Motor neuron (in vitro differentiated cells): ENCODE measurements around the gene KCTD18. TPM values are rescaled to one million over a fixed set of nuclear protein-coding genes. Genes with fewer than 3 reads are reported as not detected.

Source experiments
- ATAC-seq, 8 experiments: fragments of 200-7000 bp; cut with Tn5 transposase; replicated peaks in 6 of 8; 2 replicates each; pipeline ENCODE4 v1.8.0; 2021; ENCODE audit warnings: mild to moderate bottlenecking in 8 of 8, moderate library complexity in 8 of 8
- H3K27ac ChIP-seq, 2 donors: fragments of 250-450 bp; sonication (Bioruptor Pico); 2 replicates each; pipeline ENCODE4 v1.9.0; 2021; ENCODE audit warnings: antibody characterized with exemption in 2 of 2, mild to moderate bottlenecking in 2 of 2, moderate library complexity in 1 of 2
- H3K4me1 ChIP-seq, 2 donors: fragments of 250-450 bp; sonication (Bioruptor Pico); replicated peaks in 1 of 2; 2 replicates each; pipeline ENCODE4 v1.6.1; 2021; ENCODE audit warnings: antibody characterized with exemption in 2 of 2, mild to moderate bottlenecking in 2 of 2, moderate library complexity in 1 of 2
- H3K4me3 ChIP-seq, 5 donors: fragments of 250-450 bp; sonication (Bioruptor Pico); 2 replicates each; pipeline ENCODE4 v1.9.0; 2021; ENCODE audit warnings: antibody characterized with exemption in 5 of 5, mild to moderate bottlenecking in 5 of 5, moderate library complexity in 4 of 5
- WGBS, 10 experiments: fragments of 450-650 bp; shearing (Covaris generic); methylation state at CpG; one replicate each; pipeline ENCODE4 v1.0.0; 2022; 5-methylcytosine and 5-hydroxymethylcytosine counted together
- in situ Hi-C, 9 experiments: fragments of 400-800 bp; cut with MboI; loops; one replicate each; pipeline ENCODE4 v1.15.0; 2021; ENCODE audit warnings: low sequenced_read_pairs in 9 of 9, low pct_unique_long_range_greater_than_20kb in 2 of 9; ENCODE audit not compliant: unreplicated experiment in 9 of 9
- total RNA-seq, 8 experiments: library from RNA; unstranded; fragments of 300-600 nt; gene quantifications; 2 replicates each; pipeline versions ENCODE4 v1.2.3 to v1.2.4, GENCODE V29; 2022

KCTD18 gene
- total RNA-seq, 8 experiments from 2014 or later, result 4.3 to 18.5 (median 9.8) TPM

GRCh38 chr2:200507179-200507578, 2.7 kb downstream of the KCTD18 start:
- WGBS, 10 experiments, result 50 to 100% (median 100%) methylated on average over 1 to 2 of the region's 2 CpGs; no CpG with 5 or more reads in 1 of the 10 experiments
- Histone ChIP-seq H3K27ac (no peak overlapping the region), H3K4me3 (no peak overlapping the region), H3K4me1 (peaks cover 4 to 7% of the 10 kb centered on the region in 2 donors)
- no peak for ATAC-seq
- in situ Hi-C loops, result no loop called here

- no peak for ATAC-seq
- no peak overlapping the region for H3K4me3 ChIP-seq
- in situ Hi-C loops, result no loop called here
- WGBS, 10 experiments, result 75 to 96% (median 91%) methylated on average over 2 to 6 of the region's 9 CpGs; no CpG with 5 or more reads in 1 of the 10 experiments
- H3K4me1 ChIP-seq, result peaks cover 2 to 7% of the 10 kb centered on the region in 2 donors
- no peak overlapping the region for H3K27ac ChIP-seq
Measured at GRCh38 chr2:200506679-200507078, 3.2 kb downstream of the KCTD18 start.

DNA sequence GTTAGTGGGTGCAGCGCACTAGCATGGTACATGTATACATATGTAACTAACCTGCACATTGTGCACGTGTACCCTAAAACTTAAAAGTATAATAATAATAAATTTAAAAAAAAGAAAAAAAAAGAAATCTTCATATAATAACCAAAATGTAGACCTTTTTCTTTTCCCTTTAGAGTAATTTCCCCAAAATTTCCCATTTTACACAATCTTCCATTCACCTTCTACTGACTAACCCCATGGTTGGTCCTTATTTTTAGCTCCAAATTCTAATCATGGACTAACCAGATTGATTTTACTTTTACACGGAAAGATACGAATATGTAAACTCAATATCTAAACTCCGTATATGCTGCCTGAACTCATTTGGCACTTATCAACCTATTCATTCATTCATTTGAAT, 7.7 kb downstream of the KCTD18 start:
- 89 to 100% (median 96%) methylated on average over 3 to 4 of the region's 5 CpGs; no CpG with 5 or more reads in 2 of the 10 experiments for WGBS, 10 experiments
- no peak overlapping the region for H3K27ac ChIP-seq
- no peaks in the 10 kb centered on the region for H3K4me1 ChIP-seq
- in situ Hi-C loops, result no loop called here
- no peak overlapping the region for H3K4me3 ChIP-seq
- no peak for ATAC-seq

GRCh38 chr2:200498402-200499162, 11.3 kb downstream of the KCTD18 start:
- in situ Hi-C loops, result loop anchor here in 1 of 9 experiments (25.0 kb wide), 1 partner anchor 511 kb away; no protein-coding TSS in a partner anchor
- WGBS, 10 experiments, result 42 to 100% (median 88%) methylated on average over 1 to 2 of the region's 2 CpGs; no CpG with 5 or more reads in 1 of the 10 experiments
- peaks cover 0 to 7% of the 10 kb centered on the region in 2 donors for H3K4me1 ChIP-seq
- no peak overlapping the region for H3K27ac ChIP-seq
- peak in 2 of 8 experiments; percentile 38 to 58 for ATAC-seq
- H3K4me3 ChIP-seq, result no peak overlapping the region

- Histone ChIP-seq H3K4me3 (no peak overlapping the region), H3K27ac (no peak overlapping the region), H3K4me1 (peaks cover 0 to 9% of the 10 kb centered on the region in 2 donors)
- in situ Hi-C loops, result loop anchor here in 1 of 9 experiments (25.0 kb wide), 1 partner anchor 509 kb away; no protein-coding TSS in a partner anchor
- 71 to 100% (median 94%) methylated on average over 1 of the region's 1 CpG; no CpG with 5 or more reads in 6 of the 10 experiments for WGBS, 10 experiments
- no peak for ATAC-seq
Measured at GRCh38 chr2:200496696-200497095, 13.2 kb downstream of the KCTD18 start.

DNA sequence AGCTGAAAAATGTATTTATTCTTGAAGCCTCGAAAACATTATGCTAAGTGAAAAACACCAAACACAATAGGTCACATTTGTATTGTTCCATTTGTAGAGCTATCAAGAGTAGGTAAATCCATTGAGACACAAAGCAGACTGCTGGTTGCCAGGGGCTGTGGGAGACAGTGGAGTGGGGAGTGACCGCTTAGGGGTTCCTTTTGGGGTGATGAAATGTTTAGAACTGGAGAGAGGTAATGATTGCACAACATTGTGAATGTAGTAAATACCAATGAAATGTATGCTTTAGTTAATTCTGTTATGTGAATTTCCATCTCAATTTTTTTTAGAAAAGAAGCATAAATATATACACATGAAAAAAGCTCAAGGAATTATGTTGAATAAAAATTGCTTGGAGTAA, 15.8 kb downstream of the KCTD18 start:
- ATAC-seq, result no peak
- Histone ChIP-seq H3K4me3 (no peak overlapping the region), H3K27ac (no peak overlapping the region), H3K4me1 (peaks cover 0 to 9% of the 10 kb centered on the region in 2 donors)
- WGBS, 10 experiments, result 40 to 95% (median 83%) methylated on average over 1 to 2 of the region's 2 CpGs; no CpG with 5 or more reads in 1 of the 10 experiments
- in situ Hi-C loops, result loop anchor here in 1 of 9 experiments (25.0 kb wide), 1 partner anchor 507 kb away; no protein-coding TSS in a partner anchor

DNA sequence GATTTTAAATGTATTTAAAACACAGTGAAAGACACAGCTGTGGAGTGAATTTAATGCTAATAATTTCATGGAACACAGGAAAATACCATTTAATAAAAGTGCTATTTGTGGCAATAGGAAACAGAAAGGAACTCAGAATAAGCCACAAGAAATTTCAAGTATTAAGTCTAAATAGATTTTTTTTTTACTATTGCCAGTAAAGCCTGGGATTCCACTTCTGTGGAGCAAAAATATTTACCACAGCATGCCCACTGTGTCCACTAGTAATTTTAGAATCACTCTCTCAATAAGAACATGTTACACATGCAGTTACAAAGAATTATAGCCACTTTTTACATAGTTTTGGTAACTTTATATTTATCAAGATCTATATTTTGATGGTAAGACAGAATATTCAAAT, 17.2 kb downstream of the KCTD18 start:
- no peak overlapping the region for H3K27ac ChIP-seq
- no peak overlapping the region for H3K4me3 ChIP-seq
- in situ Hi-C loops, result loop anchor here in 1 of 9 experiments (25.0 kb wide), 1 partner anchor 505 kb away; no protein-coding TSS in a partner anchor
- H3K4me1 ChIP-seq, result peaks cover 0 to 9% of the 10 kb centered on the region in 2 donors
- no peak for ATAC-seq

DNA sequence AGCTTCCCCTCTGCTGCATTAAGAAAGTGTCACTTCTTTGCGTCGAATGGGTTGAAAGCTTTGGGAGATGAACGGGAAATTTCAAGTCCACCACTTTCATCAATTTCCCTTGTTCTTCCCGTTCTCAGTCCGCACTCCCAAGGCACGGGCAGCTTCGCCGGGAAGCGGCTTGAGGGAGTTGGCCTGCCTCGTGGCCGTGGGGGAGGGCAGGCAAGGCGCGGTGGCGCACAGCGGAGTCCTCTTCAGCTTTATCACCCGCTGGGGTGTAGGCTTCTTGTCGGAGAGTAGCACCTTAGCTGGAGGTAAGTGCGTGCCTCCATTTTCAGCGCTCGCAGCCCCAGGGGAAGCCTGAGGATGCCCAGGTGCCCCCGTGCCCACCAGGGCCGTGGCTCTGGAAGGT, 19.9 kb downstream of the KCTD18 start:
- H3K4me1 ChIP-seq, result peaks cover 0 to 9% of the 10 kb centered on the region in 2 donors
- H3K4me3 ChIP-seq, result no peak overlapping the region
- no peak for ATAC-seq
- no peak overlapping the region for H3K27ac ChIP-seq
- WGBS, 10 experiments, result 83 to 100% (median 99%) methylated on average over 1 to 13 of the region's 22 CpGs; no CpG with 5 or more reads in 4 of the 10 experiments
- in situ Hi-C loops, result loop anchor here in 1 of 9 experiments (25.0 kb wide), 1 partner anchor 503 kb away; no protein-coding TSS in a partner anchor

- in situ Hi-C loops, result loop anchor here in 4 of 9 experiments (10.0 to 25.0 kb wide), 3 partner anchors 501 to 513 kb away; no protein-coding TSS in a partner anchor
- Histone ChIP-seq H3K27ac (no peak overlapping the region), H3K4me1 (no peaks in the 10 kb centered on the region), H3K4me3 (no peak overlapping the region)
- peak in 3 of 8 experiments; percentile 26 to 73 (median 58) for ATAC-seq
- WGBS, 10 experiments, result 25 to 100% (median 80%) methylated on average over 1 to 4 of the region's 4 CpGs; no CpG with 5 or more reads in 1 of the 10 experiments
Measured at GRCh38 chr2:200488169-200488568, 21.7 kb downstream of the KCTD18 start.

DNA sequence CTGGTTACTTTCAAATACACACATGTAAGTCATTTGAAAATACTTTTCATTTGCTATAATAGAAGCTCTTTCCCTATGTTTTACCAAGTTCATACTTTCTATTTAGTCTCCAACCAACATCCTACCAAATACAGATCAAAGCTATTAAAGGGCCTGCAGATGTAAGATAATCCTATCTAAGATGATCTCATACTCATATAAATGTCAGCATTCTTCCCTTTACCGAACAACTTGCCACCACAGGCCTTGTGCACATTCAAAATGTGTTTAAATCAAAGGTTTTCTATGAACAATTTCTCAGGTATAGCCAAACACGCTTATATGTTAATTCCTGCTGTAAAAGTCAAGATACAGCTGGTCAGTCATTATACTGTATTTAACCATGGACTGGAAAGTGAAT, 23.3 kb downstream of the KCTD18 start:
- 0 to 100% (median 87%) methylated on average over 1 to 2 of the region's 2 CpGs for WGBS, 10 experiments
- peak in 1 of 8 experiments; percentile 30 for ATAC-seq
- Histone ChIP-seq H3K27ac (no peak overlapping the region), H3K4me3 (no peak overlapping the region), H3K4me1 (no peaks in the 10 kb centered on the region)
- in situ Hi-C loops, result loop anchor here in 4 of 9 experiments (10.0 to 25.0 kb wide), 3 partner anchors 499 to 512 kb away; no protein-coding TSS in a partner anchor

DNA sequence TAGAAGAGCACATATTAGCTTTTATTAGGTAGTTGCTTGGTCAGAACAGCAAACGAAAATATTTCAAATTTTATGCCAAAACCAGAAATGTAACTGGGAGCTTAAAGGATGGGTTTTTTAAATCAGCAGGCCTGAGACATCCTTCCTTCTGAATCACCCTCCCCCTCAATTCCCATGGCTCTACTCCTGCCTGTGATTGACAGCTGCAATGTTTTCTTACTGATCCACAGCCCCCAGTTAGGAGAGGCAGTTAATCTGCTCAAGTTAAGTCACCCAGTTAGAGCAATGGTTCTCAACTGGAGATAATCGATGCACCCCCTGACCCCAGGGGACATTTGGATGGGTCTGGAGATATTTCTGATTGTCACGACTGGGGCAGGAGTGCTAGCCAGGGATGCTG, 24.9 kb downstream of the KCTD18 start:
- in situ Hi-C loops, result loop anchor here in 5 of 9 experiments (5.0 to 25.0 kb wide), 4 partner anchors 498 to 510 kb away; no protein-coding TSS in a partner anchor
- WGBS, 10 experiments, result 33 to 100% (median 73%) methylated on average over 1 to 3 of the region's 3 CpGs
- H3K4me3 ChIP-seq, result no peak overlapping the region
- ATAC-seq, result no peak
- no peak overlapping the region for H3K27ac ChIP-seq
- peaks cover 0 to 2% of the 10 kb centered on the region in 2 donors for H3K4me1 ChIP-seq

DNA sequence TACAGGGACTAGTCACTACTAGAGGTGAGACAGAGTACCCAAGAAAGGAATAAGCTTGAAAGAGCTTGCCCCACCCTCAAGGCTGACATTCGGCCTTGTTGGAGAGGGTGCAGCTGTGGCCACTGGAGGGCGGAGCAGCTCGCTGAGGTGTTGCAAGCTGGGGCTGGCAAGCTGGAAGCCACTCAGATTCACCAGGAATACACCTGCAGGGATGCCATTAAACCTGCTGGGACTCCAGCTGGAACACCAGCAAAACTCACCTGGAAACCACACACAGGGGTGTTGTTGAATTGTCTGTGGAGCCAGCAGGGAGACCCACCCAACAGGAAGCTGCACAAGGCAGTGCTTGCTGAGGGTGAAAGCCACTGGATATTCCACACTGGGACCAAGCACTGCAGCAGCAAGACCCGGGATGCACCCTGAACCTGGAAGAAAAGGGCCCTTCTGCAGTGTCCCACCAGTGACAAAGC, 26.1 kb downstream of the KCTD18 start:
- peak; percentile 30 to 79 (median 52) for ATAC-seq
- in situ Hi-C loops, result loop anchor here in 5 of 9 experiments (5.0 to 25.0 kb wide), 4 partner anchors 496 to 509 kb away; no protein-coding TSS in a partner anchor
- Histone ChIP-seq H3K27ac (no peak overlapping the region), H3K4me1 (peaks cover 0 to 2% of the 10 kb centered on the region in 2 donors), H3K4me3 (no peak overlapping the region)
- 20 to 50% (median 40%) methylated on average over 1 to 3 of the region's 4 CpGs; no CpG with 5 or more reads in 4 of the 10 experiments for WGBS, 10 experiments

DNA sequence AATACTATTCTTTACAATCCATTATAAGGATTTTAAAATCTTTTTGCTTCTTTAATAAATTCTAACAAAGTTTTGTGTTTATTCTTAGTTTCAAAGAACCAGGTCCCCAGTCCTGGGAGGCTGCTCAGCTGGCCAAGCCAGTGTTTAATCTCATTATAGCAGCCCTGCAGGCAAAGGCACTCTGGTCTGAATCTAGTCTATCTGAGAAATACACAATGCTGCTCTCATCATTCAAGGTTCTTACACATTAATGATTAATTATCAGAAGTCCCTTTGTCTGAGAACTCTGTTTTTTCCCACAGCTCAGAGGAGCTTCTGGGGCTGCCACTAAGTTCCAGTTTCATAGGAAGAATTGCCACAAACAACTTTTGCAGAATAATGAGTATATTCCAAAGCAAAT, 27.7 kb downstream of the KCTD18 start:
- Histone ChIP-seq H3K4me1 (peaks cover 0 to 2% of the 10 kb centered on the region in 2 donors), H3K27ac (no peak overlapping the region), H3K4me3 (no peak overlapping the region)
- ATAC-seq, result no peak
- in situ Hi-C loops, result loop anchor here in 5 of 9 experiments (5.0 to 25.0 kb wide), 4 partner anchors 495 to 507 kb away; no protein-coding TSS in a partner anchor
